Activated T-helper 1 cell treated with anti-CD3 and anti-CD28 coated beads, Interleukin-2, amount 50 U/mL, for 16 hours (primary cell): ENCODE data around the gene KIF13A.
"Not testable (repeated sequence)": the region's sequence is repeated elsewhere in the genome, so short reads cannot be mapped to it uniquely, and the experiment has no call there.

Experiments
- DNase-seq, 2 donors: peaks; one replicate each; pipeline ENCODE4 v3.0.0-alpha.2; 2020; ENCODE audit warnings: low read depth in 1 of 2, low spot score in 1 of 2

Gene KIF13A

GRCh38 chr6:17877196-17877894 lies 110.1 kb downstream of the KIF13A start:
- DNase-seq: no peak

- DNase-seq: no peak
These were observed 112.7 kb downstream of the KIF13A start for GRCh38 chr6:17874753-17875152.

GRCh38 chr6:17872908-17873307 lies 114.5 kb downstream of the KIF13A start:
- no peak for DNase-seq

GRCh38 chr6:17871836-17872235 lies 115.6 kb downstream of the KIF13A start:
- no peak for DNase-seq

GRCh38 chr6:17871189-17871519 lies 116.3 kb downstream of the KIF13A start:
- DNase-seq: no peak

GRCh38 chr6:17870300-17871188 lies 116.9 kb downstream of the KIF13A start:
- no peak for DNase-seq

- no peak for DNase-seq
These were observed 117.7 kb downstream of the KIF13A start for GRCh38 chr6:17869753-17870050.

GRCh38 chr6:17869010-17869752 lies 118.3 kb downstream of the KIF13A start:
- DNase-seq: no peak

GRCh38 chr6:17867880-17868279 lies 119.6 kb downstream of the KIF13A start:
- DNase-seq: no peak

- DNase-seq: no peak
These were observed 120.5 kb downstream of the KIF13A start for GRCh38 chr6:17866876-17867444.

GRCh38 chr6:17865798-17866725 lies 121.4 kb downstream of the KIF13A start:
- DNase-seq: no peak

GRCh38 chr6:17865243-17865642 lies 122.2 kb downstream of the KIF13A start:
- DNase-seq: no peak

- DNase-seq: no peak
These were observed 123.3 kb downstream of the KIF13A start for GRCh38 chr6:17863901-17864754.

- DNase-seq: no peak
These were observed 126.1 kb downstream of the KIF13A start for GRCh38 chr6:17861361-17861760.

GRCh38 chr6:17859846-17860245 lies 127.6 kb downstream of the KIF13A start:
- no peak for DNase-seq

GRCh38 chr6:17858584-17858983 lies 128.9 kb downstream of the KIF13A start:
- no peak for DNase-seq

- DNase-seq: not testable (repeated sequence)
These were observed 130.2 kb downstream of the KIF13A start for GRCh38 chr6:17857188-17857587.

GRCh38 chr6:17856306-17856705 lies 131.1 kb downstream of the KIF13A start:
- no peak for DNase-seq

- no peak for DNase-seq
These were observed 132.1 kb downstream of the KIF13A start for GRCh38 chr6:17855381-17855780.

GRCh38 chr6:17853533-17853932 lies 133.9 kb downstream of the KIF13A start:
- no peak for DNase-seq
